ENCODE data around the gene ZMAT3. TPM values are rescaled to one million over a fixed set of nuclear protein-coding genes. Genes with fewer than 3 reads are reported as not detected.

Gene ZMAT3
- polyA plus RNA-seq, 1 of the 3 experiments (the other 2 are of a cell fraction): 11.9 TPM

- WGBS (ENCODE audit: low lambda C conversion rate): 93% methylated on average over 10 of the region's 10 CpGs
- ChIA-PET POLR2A (no interaction called here), CTCF (no interaction called here)
- DNase-seq: no peak
- Histone ChIP-seq H3K9ac (no peak overlapping the region), H3K4me3 (ENCODE audit: low read depth in 2 of 2, low read length in 1 of 2) (no peak overlapping the region), H3K9me3 (no peaks in the 10 kb centered on the region), H3K4me1 (ENCODE audit: control insufficient read depth in 1 of 2, insufficient read depth in 2 of 2, low read depth in 1 of 2, low read length in 1 of 2) (peaks cover 0 to 16% of the 10 kb centered on the region in 2 experiments; a peak in 2 of 4 replicates), H3K27me3 (ENCODE audit: insufficient read depth) (no peaks in the 10 kb centered on the region), H3K4me2 (peak overlapping the region; percentile 15; the same call in 1 of the 2 replicates), H3K36me3 (replicated peaks in 1 of 2; ENCODE audit: control insufficient read depth in 1 of 2, insufficient read depth in 2 of 2, low read length in 1 of 2) (peaks cover 0 to 4% of the 10 kb centered on the region in 2 experiments), H3K9me2 (no peaks in the 10 kb centered on the region), H3K79me2 (ENCODE audit: insufficient read depth) (peaks cover 81% of the 10 kb centered on the region), H3K27ac (ENCODE audit: low read depth in 2 of 2, low read length in 1 of 2) (0 out of 4 replicates have a peak overlapping the region, but pooled peaks of 1 of the 2 experiments have one; percentile 10), H3F3A (replicated peaks; ENCODE audit: insufficient read depth) (no peaks in the 10 kb centered on the region), H2AFZ (ENCODE audit: low read depth) (no peak overlapping the region), H4K20me1 (ENCODE audit: insufficient read depth) (peaks cover 48% of the 10 kb centered on the region)
- TF ChIP-seq REST (IDR thresholded peaks at IDR 0.05; ENCODE audit: low read depth, low read length) (no peak), NRF1 (IDR thresholded peaks at IDR 0.05; ENCODE audit: low read depth, low read length) (no peak), JUND (IDR thresholded peaks at IDR 0.05) (no peak), GATA2 (CRISPR knock-in tag; IDR thresholded peaks at IDR 0.05) (no peak), EZH2phosphoT487 (IDR thresholded peaks at IDR 0.05; ENCODE audit: borderline replicate concordance, low read depth) (no peak), FOXM1 (IDR thresholded peaks at IDR 0.05; ENCODE audit: low read depth) (no peak), CHD2 (IDR thresholded peaks at IDR 0.05; ENCODE audit: low read length, partially characterized antibody) (no peak), FOSL2 (IDR thresholded peaks at IDR 0.05; ENCODE audit: borderline replicate concordance, low read depth) (no peak), POLR2AphosphoS5 (IDR thresholded peaks at IDR 0.05; ENCODE audit: low read depth, low read length) (no peak)
- TF ChIP-seq, protein P1, sequence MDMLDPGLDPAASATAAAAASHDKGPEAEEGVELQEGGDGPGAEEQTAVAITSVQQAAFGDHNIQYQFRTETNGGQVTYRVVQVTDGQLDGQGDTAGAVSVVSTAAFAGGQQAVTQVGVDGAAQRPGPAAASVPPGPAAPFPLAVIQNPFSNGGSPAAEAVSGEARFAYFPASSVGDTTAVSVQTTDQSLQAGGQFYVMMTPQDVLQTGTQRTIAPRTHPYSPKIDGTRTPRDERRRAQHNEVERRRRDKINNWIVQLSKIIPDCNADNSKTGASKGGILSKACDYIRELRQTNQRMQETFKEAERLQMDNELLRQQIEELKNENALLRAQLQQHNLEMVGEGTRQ (IDR thresholded peaks at IDR 0.05; ENCODE audit: borderline replicate concordance, low read depth, low read length): no peak
- TF ChIP-seq, protein P2, sequence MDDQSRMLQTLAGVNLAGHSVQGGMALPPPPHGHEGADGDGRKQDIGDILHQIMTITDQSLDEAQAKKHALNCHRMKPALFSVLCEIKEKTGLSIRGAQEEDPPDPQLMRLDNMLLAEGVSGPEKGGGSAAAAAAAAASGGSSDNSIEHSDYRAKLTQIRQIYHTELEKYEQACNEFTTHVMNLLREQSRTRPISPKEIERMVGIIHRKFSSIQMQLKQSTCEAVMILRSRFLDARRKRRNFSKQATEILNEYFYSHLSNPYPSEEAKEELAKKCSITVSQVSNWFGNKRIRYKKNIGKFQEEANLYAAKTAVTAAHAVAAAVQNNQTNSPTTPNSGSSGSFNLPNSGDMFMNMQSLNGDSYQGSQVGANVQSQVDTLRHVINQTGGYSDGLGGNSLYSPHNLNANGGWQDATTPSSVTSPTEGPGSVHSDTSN (IDR thresholded peaks at IDR 0.05): no peak
Observed at GRCh38 chr3:179036626-179037300, 34.8 kb downstream of the ZMAT3 start.

Measured in SK-N-SH (cell line).